ENCODE measurements around the gene SNCG. TPM values are rescaled to one million over a fixed set of nuclear protein-coding genes. Genes with fewer than 3 reads are reported as not detected.

The SNCG gene
- total RNA-seq, 4 donors from 2014 or later, result 70.9 to 252 (median 180) TPM

DNA sequence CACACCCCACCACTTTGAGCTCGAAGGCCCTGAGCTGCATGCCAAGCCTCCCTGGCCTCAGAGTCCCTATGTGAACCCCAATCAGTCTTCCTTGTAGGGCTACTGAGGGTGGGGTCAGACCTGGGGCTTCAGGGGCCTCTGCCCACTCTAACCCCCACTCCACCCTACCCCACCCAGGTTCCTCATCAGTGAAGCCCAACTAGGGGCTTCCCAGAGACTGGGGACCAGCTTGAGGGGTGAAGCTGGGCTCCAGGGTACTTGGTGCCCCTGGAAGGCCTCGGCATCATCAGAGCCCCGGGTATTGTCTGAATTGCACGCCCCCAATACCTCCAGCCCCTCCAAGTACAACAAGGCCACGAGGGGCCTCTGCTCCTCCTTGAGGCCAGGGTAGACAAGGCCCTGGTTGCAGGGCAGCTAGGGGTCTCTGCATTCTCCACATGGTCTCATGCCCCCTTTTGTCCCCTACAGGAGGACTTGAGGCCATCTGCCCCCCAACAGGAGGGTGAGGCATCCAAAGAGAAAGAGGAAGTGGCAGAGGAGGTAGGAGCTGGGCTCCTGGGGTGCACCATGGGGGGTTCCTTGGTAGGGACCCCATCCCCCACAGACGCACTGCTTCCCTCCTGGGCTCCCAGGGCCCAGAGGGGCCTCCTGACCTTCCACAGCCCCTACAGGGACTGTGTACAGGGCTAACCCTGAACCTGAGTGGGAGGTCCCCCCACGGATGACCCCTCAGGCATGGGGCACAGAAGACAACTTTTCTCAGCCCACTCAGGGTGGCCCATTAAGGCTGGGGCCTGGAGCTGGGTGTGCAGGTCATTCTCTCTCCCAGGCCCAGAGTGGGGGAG, 4.0 kb downstream of the SNCG start:
- ATAC-seq (ENCODE audit: low FRiP score) (no peak), DNase-seq (ENCODE audit: low spot score) (no peak)
- TF ChIP-seq, protein P1, sequence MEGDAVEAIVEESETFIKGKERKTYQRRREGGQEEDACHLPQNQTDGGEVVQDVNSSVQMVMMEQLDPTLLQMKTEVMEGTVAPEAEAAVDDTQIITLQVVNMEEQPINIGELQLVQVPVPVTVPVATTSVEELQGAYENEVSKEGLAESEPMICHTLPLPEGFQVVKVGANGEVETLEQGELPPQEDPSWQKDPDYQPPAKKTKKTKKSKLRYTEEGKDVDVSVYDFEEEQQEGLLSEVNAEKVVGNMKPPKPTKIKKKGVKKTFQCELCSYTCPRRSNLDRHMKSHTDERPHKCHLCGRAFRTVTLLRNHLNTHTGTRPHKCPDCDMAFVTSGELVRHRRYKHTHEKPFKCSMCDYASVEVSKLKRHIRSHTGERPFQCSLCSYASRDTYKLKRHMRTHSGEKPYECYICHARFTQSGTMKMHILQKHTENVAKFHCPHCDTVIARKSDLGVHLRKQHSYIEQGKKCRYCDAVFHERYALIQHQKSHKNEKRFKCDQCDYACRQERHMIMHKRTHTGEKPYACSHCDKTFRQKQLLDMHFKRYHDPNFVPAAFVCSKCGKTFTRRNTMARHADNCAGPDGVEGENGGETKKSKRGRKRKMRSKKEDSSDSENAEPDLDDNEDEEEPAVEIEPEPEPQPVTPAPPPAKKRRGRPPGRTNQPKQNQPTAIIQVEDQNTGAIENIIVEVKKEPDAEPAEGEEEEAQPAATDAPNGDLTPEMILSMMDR (IDR thresholded peaks at IDR 0.05), result no peak

DNA sequence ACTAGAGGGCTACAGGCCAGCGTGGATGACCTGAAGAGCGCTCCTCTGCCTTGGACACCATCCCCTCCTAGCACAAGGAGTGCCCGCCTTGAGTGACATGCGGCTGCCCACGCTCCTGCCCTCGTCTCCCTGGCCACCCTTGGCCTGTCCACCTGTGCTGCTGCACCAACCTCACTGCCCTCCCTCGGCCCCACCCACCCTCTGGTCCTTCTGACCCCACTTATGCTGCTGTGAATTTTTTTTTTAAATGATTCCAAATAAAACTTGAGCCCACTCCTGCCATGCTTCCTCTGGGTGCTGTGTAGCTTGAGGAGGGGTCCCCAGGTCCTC, 4.5 kb downstream of the SNCG start:
- ATAC-seq (ENCODE audit: low FRiP score) (no peak), DNase-seq (ENCODE audit: low spot score) (no peak)
- TF ChIP-seq, protein P1 (IDR thresholded peaks at IDR 0.05), result no peak

DNA sequence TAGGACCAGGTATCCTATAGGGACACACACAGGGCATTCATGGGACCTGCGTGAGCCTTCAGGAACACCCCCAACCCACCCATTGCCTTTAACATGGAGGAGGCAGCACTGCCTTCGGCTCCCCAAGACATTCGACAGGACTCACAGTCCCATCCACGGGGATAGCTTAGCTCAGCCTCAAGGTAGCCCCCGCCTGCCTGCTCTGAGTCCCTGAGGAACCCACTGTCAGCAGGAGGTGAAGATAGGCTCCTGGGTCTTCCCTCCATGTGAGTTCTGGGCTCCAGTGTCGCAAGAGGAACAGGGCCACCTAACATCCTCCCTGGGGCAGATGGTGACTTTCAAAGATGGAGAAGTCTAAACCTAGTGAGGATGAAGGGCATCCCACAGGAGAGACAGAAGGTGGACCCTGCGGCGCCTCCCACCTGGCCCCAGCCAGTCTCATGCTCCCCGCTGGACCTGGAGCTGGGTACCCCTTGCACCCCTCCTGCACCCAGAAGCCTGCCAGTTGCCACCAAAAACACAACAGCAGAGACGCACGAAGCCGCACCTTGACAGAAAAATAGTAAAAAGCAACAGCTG, 5.0 kb downstream of the SNCG start:
- TF ChIP-seq, protein P1 (IDR thresholded peaks at IDR 0.05), result no peak
- DNase-seq (ENCODE audit: low spot score) (no peak), ATAC-seq (ENCODE audit: low FRiP score) (no peak)

DNA sequence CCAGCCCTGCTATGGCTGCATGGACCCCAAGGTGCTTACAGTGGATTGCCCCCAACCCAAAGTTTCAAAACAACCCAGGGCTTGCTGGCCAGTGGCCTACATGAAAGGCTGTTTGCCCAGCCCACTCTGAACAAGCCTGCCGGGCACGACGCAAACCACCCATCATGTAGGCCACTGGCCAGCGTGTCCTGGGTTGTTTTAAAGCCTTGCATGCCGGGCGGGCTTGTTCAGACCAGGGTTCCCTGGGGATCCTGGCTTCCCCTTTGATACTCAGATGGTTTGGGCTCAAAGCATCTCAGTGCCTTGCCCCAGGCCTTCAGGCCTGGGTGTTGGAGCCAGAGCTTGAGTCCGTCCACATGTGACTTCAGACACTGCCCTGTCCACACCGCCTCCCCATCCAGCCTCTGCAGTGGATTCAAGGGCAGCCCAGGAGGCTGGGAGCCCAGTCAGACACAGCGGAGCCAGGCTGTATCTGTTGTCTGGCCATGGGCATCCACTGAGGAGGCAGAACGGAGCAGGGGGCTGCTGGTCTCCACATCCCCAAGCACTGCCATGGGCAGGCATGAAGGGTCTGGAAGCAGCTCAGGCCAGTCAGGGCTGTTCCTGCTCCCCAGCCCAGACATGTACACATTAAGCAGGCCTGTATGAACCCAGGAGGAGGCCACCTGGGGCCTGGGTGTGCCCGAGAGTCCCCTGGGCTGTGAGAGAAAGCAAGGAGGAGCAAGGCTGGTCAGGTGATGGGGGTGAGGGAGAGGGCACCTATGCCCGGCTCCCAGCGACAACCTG, 5.9 kb downstream of the SNCG start:
- TF ChIP-seq, protein P1 (IDR thresholded peaks at IDR 0.05), result no peak
- ATAC-seq (ENCODE audit: low FRiP score), result no peak
- DNase-seq (ENCODE audit: low spot score), result no peak

DNA sequence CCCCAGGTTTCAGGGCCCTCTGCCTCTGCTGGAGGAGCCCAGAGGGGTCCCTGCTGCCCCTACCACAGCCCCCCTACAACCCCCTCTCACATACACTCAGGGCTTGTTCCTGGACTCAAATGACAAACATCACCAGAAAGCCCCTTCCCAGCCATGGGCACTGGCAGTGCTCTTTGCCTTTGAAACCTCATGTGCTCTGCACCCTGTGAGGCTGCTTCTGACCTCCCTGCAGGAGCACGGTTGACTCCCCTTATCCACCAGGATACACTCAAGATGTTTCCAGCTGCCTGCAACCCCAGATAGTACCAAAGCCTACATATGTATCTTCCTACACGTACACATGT, 6.4 kb downstream of the SNCG start:
- DNase-seq (ENCODE audit: low spot score) (no peak), ATAC-seq (ENCODE audit: low FRiP score) (no peak)
- TF ChIP-seq, protein P1 (IDR thresholded peaks at IDR 0.05), result no peak

DNA sequence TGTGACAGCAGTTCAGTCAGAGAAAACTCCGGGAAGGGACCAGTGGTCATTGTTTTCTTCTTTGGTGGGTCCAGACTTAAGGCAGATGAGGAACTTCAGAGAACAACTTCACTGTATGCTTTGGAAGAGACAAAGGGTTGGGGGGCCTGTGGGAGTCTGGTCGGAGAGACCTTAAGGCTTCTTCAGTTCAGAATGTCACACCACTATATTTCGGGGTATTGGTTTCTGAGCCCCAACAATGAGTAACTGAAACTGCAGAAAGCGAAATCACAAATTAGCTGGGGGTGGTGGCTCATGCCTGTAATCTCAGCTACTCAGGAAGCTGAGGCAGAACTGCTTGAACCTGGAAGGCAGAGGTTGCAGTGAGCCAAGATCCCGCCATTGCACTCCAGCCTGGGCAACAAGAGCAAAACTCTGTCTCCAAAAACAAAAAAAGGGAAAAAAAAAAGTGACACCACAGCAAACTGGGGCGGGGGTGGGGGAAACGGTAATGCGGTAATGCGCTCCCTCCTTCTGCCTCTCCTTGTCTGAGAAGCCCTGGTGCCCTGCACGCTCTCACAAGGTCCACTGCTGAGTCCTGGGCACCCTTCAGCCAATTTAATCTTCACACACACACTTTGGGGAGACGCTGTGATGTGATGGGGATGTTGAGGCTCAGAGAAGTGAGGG, 7.7 kb downstream of the SNCG start:
- no peak for DNase-seq (ENCODE audit: low spot score)
- ATAC-seq (ENCODE audit: low FRiP score), result no peak
- TF ChIP-seq, protein P1 (IDR thresholded peaks at IDR 0.05), result no peak

All from omental fat pad (tissue), 4 donors.